ENCODE results near the gene MRPL37.
"Not testable (repeated sequence)": the region's sequence is repeated elsewhere in the genome, so short reads cannot be mapped to it uniquely, and the experiment has no call there.

The MRPL37 gene

DNA sequence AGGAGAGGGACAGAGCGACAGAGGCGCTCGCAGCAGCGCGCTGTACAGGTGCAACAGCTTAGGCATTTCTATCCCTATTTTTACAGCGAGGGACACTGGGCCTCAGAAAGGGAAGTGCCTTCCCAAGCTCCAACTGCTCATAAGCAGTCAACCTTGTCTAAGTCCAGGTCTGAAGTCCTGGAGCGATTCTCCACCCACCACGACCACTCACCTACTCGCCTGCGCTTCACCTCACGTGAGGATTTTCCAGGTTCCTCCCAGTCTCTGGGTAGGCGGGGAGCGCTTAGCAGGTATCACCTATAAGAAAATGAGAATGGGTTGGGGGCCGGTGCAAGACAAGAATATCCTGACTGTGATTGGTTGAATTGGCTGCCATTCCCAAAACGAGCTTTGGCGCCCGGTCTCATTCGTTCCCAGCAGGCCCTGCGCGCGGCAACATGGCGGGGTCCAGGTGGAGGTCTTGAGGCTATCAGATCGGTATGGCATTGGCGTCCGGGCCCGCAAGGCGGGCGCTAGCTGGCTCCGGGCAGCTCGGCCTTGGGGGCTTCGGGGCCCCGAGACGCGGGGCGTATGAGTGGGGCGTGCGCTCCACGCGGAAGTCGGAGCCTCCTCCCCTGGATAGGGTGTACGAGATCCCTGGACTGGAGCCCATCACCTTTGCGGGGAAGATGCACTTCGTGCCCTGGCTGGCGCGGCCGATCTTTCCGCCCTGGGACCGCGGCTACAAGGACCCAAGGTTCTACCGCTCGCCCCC lies at the start of gene MRPL37, which contains the start of gene CYB5RL:
TSS of gene MRPL37 (plus strand) at position 403 of the 754 bp plus-strand sequence. CDS start at position 480, 77 bp downstream.
TSS of gene CYB5RL (minus strand) at position 266 of the 754 bp plus-strand sequence. CDS start 4,414 bp downstream, outside the sequence.
- peak; percentile 95 for DNase-seq (ENCODE audit: low spot score)

GRCh38 chr1:54151013-54151412 lies 49.0 kb upstream of the MRPL37 start:
- DNase-seq (ENCODE audit: low spot score) = no peak

- no peak for DNase-seq (ENCODE audit: low spot score)
Measured at GRCh38 chr1:54152696-54153095, 47.3 kb upstream of the MRPL37 start, which contains the start of gene CDCP2. Gene CDCP2 (minus strand): TSS chr1:54153000. CDS start chr1:54152922, 78 bp downstream.

GRCh38 chr1:54153535-54154439 lies 46.2 kb upstream of the MRPL37 start:
- no peak for DNase-seq (ENCODE audit: low spot score)

DNA sequence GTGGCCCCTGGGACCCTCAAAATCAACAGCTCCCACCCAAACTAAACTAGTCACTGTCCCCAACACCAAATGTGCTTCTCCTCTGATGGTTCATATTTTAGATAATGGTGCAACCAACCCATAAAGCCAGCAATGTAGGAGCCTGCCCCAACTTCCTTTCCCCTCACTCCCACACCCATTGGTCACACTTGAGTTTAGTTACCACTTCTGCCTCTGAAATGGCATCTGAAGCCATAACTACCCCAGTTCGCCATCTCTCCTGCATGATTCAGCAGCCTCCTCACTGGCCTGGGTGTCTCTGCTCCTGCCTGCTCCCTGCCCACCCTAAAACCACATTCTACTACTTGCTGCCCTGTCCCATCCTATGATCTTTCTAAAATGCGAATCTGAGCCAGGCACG lies 43.8 kb upstream of the MRPL37 start:
- DNase-seq (ENCODE audit: low spot score) = no peak

GRCh38 chr1:54156986-54157385 lies 43.0 kb upstream of the MRPL37 start:
- DNase-seq (ENCODE audit: low spot score) = no peak

DNA sequence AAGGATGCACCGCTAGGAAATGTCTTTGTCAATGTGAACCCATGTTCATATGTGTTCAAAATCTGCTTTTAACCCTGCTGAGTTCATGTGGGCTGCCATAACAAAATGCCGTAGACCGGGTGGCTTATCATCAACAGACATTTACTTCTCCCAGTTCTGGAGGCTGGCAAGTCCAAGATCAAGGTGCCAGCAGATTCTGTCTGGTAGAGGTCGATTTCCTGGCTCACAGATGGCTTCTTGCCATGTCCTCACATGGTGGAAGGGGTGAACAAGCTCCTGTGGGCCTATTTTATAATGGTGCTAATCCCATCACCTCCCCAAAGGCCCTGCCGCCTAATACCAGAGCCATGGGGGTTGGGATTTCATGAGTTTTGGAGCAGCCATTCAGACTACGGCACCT lies 42.6 kb upstream of the MRPL37 start:
- DNase-seq (ENCODE audit: low spot score) = no peak

DNA sequence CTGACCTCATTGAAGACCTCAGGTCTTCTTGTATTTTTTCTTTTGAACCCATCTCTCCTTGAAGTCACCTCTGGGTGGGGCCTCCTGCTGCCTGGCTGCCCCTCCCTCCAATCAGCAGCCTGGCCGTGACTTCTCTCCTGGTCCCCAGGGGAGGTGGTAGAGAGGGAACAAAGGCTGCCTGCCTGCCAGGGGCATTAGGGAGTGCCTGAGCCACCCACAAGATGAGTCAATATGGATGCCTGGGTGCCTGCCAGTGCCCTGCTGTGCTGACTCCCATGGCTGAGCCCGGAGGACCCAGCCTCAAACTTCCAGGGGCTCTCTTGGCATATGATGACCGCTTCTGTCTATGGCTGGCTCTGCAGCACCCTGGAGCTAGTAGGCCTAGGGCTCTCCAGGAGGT lies 41.9 kb upstream of the MRPL37 start:
- DNase-seq (ENCODE audit: low spot score) = no peak

DNA sequence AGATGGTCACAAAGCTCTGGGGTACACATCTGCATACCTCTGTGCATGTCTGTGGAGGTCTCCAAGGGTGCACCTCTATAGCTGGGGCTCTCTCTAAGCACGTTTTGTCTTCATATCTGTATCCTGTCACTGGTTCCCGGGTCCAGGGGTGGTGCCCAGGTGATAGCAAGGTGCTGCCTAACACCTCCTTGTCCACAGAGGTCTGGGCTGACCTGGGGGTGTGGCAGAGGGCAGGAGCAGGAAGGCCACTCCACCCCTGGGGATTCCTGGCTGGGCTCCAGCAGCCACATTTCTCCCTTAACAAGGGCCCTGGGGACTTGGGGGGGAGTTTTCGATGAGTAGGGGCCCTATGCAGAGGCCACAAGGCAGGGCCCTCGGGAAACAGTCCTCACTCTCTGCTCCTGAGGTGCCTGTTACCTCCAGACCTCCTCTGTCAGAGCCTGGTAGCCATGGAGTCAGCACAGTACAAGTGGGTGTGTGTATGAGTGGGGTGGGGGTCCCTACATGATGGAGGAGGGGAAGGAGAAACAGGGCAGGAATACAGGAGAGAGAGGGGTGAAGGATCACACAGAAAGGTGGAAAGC lies 40.1 kb upstream of the MRPL37 start:
- no peak for DNase-seq (ENCODE audit: low spot score)

- DNase-seq (ENCODE audit: low spot score) = no peak
Measured at GRCh38 chr1:54160351-54160750, 39.6 kb upstream of the MRPL37 start.

- DNase-seq (ENCODE audit: low spot score) = no peak
Measured at GRCh38 chr1:54161495-54162168, 38.3 kb upstream of the MRPL37 start.

GRCh38 chr1:54163051-54163450 lies 36.9 kb upstream of the MRPL37 start:
- no peak for DNase-seq (ENCODE audit: low spot score)

DNA sequence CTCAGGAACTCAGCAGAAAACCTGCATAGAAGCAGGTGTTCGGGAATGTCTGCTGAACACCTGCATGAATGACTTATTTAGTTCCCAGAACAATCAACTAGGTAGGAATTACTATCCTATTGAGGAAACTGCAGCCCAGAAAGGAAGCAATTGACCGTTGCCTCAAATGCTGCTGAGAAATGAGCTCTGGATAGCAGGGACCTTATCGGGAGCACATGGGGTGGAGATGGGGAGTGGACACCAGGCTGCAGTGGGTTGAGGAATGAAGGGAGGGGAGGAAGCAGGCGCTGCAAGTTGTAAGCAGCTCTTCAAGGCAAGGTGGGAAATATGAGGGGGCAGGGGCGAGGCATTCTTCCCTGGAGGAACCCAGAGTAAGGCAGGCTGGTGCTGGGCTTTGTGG lies 36.4 kb upstream of the MRPL37 start:
- no peak for DNase-seq (ENCODE audit: low spot score)

DNA sequence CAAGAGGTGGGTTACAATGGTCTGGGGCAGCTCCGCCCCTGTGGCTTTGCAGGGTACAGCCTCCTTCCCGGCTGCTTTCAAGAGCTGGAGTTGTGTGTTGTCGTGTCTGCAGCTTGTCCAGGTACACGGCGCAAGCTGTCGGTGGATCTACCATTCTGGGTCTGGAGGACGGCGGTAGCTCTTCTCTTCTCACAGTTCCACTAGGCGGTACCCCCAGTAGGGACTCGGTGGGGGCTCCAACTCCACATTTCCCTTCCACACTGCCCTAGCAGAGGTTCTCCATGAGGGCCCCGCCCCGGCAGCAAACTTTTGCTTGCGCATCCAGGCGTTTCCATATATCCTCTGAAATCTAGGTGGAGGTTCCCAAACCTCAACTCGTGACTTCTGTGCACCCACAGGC lies 34.8 kb upstream of the MRPL37 start:
- no peak for DNase-seq (ENCODE audit: low spot score)

DNA sequence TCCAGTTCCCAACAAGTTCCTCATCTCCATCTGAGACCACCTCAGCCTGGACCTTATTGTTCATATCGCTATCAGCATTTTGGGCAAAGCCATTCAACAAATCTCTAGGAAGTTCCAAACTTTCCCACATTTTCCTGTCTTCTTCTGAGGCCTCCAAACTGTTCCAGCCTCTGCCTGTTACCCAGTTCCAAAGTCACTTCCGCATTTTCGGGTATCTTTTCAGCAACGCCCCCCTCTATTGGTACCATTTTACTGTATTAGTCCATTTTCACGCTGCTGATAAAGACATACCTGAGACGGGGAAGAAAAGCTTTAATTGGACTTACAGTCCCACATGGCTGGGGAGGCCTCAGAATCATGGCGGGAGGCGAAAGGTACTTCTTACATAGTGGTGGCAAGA lies 33.6 kb upstream of the MRPL37 start:
- not testable (repeated sequence) for DNase-seq (ENCODE audit: low spot score)

- DNase-seq (ENCODE audit: low spot score) = no peak
Measured at GRCh38 chr1:54167422-54168139, 32.4 kb upstream of the MRPL37 start.

DNA sequence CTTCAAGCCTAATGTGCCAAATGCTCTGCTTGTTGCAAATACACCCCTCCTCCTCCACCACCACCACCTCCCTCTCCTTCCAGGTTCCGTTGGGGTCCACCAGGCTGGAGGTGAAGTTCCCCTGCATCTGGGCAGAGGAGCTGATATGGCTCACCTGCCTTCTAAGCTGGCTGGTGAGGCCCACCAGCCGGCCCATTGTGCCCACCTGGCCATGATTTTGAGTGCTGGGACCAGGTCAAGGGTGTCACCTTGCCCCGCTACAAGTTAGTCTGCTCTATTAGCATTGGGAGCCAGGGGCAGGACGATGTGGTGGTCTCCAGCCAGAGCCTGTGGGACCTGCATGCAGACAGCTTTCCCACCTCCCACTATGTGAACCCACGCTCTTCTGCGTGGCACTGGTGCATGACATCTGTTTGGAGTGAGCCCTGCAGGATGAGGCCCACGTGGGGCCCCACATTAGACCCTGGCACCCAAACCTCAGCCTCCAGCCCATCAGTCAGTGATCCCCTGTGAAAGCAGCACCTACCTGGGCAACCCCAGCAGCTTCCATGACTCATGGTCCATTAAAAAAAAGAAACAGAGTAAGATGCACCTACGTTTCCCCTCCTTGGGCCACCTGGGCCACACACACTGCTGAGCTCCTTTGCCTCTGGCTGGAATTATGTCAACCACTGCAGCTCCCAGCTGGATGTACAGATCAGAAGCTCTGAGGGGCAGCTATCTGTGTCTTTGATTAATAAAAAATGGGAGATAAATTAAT lies 31.6 kb upstream of the MRPL37 start:
- no peak for DNase-seq (ENCODE audit: low spot score)

DNA sequence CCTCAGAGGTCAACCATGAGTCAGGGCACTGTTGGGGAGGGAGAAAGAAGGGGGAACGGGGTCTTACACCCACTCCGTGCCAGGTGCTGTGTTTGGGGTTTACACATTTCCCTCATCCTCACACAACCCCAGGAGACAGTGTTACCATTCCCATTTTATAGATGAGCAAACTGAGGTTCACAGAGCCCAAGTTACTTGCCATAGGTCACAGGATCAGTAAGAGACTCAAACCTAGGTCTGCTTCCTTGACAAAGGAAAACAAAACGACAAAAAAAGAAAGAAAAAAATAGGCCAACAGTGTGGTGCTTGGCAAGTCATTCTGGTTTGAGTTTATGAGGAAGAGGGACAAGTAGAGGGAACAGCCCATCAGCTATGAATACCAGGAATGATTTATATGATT lies 30.9 kb upstream of the MRPL37 start:
- no peak for DNase-seq (ENCODE audit: low spot score)

GRCh38 chr1:54171016-54171415 lies 29.0 kb upstream of the MRPL37 start:
- no peak for DNase-seq (ENCODE audit: low spot score)

DNA sequence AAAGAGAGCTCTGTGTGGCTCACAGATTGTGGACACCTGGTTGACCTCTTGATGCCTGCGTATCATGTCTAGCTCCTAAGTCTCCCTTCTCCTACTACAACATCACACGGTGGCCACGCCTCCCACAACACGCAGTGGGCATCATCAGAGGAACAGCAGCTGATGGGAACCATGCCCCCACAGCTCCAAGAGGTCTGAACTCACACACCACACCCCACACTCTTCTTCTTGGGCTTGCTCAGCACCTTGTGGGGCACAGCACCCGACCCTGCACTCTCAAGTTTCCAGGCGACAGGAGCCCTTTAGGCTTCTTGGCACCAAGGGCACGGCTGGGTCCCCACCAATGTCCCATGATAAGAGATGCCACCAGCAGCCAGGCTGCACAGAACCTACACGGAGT lies 28.4 kb upstream of the MRPL37 start:
- no peak for DNase-seq (ENCODE audit: low spot score)
